GM21717 (cell line): ENCODE measurements around the gene KCNJ18.
"Not testable (repeated sequence)": the region's sequence is repeated elsewhere in the genome, so short reads cannot be mapped to it uniquely, and the experiment has no call there.

ENCODE experiments used
- ATAC-seq: cut with Tn5 transposase; IDR thresholded peaks from one replicate; pipeline ENCODE4 v1.9.1; 2021; ENCODE audit warnings: mild to moderate bottlenecking, moderate library complexity; ENCODE audit not compliant: unreplicated experiment

The KCNJ18 gene

DNA sequence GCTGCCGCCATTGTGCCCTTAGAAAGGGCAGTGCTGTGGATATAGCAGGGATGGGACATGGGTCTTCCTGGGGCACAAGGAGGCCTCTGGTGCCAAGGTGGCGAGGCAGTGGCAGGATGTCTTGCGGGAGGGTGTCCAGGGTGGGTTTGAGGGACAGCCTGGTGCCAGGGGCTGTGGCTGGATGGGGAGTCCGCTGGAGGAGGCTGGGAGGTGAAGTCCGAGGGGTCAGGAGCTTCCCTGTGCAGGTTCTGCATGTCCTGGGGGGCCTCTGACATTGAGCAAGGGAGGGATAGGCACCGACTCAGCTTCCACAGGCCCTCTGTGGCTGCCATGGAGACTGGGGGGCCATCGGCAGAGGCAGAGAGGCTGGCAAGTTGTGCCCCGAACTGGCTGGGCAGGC lies 9.7 kb downstream of the KCNJ18 start:
- not testable (repeated sequence) for ATAC-seq

DNA sequence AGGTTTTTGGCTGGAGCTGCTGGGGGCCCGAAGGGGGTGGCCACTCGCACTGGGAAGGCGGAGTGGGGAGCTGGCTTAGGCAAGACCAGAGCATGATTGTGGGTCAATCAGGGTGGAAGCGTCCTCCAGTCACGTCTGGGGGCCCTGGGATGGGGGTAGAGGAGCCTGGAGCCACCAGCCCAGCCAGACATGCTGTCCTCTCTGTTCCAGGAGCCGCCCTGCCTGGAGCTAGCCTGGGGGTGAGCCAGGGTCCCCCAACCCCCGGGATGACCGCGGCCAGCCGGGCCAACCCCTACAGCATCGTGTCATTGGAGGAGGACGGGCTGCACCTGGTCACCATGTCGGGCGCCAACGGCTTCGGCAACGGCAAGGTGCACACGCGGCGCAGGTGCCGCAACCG lies 10.2 kb downstream of the KCNJ18 start:
- not testable (repeated sequence) for ATAC-seq

DNA sequence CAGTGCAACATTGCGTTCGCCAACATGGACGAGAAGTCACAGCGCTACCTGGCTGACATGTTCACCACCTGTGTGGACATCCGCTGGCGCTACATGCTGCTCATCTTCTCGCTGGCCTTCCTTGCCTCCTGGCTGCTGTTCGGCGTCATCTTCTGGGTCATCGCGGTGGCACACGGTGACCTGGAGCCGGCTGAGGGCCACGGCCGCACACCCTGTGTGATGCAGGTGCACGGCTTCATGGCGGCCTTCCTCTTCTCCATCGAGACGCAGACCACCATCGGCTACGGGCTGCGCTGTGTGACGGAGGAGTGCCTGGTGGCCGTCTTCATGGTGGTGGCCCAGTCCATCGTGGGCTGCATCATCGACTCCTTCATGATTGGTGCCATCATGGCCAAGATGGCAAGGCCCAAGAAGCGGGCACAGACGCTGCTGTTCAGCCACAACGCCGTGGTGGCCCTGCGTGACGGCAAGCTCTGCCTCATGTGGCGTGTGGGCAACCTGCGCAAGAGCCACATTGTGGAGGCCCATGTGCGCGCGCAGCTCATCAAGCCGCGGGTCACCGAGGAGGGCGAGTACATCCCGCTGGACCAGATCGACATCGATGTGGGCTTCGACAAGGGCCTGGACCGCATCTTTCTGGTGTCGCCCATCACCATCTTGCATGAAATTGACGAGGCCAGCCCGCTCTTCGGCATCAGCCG lies 10.8 kb downstream of the KCNJ18 start:
- not testable (repeated sequence) for ATAC-seq

DNA sequence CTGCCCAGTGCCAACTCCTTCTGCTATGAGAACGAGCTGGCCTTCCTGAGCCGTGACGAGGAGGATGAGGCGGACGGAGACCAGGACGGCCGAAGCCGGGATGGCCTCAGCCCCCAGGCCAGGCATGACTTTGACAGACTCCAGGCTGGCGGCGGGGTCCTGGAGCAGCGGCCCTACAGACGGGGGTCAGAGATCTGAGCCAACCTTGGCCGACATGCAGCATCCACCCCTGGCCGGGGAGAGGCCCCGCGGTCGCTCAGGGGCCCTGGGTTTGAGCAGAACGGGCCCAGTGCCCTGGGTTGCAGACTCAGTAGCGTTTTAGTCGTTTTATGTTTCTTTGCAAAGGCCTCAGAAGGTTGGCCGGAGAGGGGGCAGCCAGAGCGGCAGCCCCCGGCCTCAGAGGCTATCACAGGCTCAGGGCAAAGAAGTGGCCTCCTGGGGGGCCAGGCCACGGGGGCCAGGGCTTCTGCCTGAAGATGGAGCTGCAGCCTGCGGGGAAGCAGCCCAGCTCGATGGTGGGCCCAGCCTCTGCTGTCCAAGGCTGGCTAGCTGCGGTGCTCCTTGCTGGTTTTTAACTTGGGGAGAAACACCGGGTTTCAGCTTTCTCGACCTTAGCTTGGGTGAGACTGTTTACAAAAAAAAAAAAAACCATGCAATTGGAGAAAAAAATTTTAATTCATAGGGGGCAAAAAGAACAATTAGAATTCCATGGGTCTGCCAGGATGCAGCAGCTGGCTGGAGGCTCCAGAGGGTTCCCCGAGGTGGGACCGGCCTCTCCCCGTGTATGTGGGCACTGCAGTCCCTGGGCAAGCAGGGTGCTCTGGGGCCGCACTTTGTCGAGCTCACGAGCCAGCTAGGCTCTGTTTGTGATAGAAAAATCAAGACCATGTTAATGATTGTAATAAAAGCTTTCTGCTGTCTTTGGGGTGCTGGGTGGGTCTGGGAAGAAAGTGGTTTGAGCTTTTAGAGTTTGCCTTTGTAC lies 11.9 kb downstream of the KCNJ18 start:
- not testable (repeated sequence) for ATAC-seq

DNA sequence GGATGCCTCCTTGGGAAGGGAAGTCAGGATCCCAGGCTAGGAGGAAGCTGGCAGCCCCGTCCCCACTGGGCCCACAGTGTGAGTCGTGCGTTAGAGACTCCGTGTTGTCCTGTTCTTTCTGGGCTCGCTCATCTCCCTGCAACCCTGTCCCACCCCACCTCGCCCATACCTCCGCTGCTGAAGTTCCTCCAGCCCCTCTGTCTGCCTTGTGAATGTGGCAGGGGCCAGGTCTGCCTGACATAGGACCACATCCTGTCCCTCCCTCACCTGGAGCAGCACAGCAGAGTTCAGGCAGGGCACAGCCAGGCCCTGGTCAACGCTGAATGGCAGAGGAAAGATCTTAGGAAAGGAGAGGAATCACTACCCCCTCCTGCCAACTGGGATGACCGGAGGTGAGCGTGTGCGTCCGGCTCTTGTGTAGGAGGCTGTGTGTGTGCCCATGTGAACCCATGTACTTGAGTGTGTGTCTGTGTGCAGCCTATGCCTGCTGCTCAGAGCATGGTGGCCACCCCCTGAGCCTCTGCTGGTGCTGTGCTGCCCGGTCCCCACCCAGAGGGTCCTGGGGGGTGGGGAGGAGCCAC lies 12.8 kb downstream of the KCNJ18 start:
- ATAC-seq: no peak

DNA sequence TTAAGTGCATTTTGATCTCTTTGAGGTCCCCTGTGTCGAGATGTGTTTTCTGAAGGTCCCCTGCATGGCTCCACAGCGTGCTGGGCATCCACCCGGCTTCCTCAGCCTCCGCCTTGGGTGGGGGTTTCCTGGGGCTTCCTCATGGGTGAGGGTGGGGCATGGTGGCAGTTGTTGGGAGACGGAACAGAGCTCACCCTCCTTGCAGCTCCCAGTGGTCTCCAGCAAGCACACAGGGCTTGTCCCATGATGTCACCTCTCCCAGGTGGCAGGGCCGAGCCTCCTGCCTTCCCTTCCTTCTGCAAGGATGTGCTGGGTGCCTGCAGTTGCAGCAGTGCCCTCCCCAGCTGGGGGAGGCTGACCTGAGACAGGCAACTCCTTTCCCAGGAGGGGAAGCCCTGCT lies 13.4 kb downstream of the KCNJ18 start:
- ATAC-seq: not testable (repeated sequence)

DNA sequence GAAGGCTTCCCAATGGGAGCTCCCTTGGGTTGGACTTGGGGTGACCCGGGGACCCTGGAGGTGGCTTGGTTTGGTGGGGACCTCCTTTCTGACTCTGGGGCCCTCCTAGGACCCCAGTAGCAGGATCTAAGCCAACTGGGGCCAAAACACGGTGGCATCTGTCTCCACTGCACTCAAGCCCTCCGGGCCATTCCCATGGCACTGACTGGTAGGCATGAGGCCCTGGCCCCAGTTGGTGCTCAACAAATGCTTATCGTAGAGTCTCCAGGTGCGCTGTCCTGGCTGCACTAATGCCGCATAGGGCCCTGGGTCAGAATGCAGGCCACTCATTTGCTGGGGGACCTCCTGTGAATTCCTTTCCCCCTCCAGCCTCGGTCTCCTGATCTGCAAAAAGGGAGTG lies 14.2 kb downstream of the KCNJ18 start:
- not testable (repeated sequence) for ATAC-seq

DNA sequence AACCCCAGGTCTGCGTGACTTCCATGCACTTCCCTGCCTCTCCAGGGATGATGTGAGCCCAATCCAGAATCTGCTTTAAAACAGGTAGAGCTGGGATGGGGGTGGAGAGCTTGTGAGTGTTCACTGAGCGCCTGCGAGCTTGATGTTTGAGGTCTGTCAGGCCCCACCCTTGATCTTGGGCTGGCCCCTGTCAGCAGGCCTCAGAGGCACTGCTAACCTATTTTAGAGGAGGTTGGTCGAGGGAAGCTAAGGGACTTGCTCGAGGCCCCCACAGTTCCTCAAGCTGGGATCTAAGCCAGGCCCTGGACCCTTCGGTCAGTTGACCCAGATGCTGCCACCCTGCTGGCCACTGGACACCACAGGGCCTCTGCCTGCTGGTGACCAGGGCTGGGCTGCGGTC lies 14.8 kb downstream of the KCNJ18 start:
- ATAC-seq: not testable (repeated sequence)

DNA sequence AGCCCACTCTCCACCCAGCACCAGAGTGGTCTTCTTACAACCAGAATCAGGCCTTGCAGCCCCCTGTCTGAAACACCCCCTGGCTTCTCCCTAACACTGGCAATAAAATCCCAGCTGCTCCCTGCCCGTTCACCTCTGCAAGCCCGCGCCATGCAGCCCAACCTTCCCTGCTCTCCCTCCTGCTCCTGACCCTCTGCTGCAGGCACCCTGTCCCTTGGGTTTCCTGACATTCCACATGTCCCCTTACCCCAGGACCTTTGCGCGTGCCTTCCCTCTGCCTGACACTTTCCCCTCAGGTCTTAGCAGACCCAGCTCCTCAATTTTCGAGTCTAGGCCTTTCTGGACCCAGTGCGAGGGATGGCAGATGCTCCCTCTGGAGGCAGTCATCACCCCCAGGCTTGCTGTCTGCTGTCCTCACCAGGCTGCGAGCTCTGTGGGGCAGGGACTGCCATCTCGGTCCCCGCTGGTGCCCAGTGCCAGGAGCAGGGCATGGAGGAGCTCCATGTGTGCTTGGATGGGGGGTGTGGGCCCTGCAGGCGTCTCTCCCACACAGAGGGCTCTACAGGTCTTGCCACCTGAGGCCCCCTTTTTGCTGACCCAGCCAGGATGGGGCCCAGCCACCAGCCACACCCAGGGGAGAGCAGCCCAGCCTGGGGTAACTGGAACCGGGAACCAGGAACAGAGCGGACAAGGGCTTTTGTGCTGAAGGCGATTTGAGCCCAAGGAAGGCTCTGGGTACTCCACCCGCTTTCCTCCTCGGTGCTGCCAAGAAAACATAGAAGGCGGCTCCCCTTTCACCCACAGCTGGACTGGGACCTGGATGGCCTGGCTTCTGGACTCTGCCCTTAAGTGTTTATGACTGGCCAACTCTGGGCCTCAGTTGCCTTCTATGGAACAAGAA lies 15.6 kb downstream of the KCNJ18 start:
- ATAC-seq: not testable (repeated sequence)

DNA sequence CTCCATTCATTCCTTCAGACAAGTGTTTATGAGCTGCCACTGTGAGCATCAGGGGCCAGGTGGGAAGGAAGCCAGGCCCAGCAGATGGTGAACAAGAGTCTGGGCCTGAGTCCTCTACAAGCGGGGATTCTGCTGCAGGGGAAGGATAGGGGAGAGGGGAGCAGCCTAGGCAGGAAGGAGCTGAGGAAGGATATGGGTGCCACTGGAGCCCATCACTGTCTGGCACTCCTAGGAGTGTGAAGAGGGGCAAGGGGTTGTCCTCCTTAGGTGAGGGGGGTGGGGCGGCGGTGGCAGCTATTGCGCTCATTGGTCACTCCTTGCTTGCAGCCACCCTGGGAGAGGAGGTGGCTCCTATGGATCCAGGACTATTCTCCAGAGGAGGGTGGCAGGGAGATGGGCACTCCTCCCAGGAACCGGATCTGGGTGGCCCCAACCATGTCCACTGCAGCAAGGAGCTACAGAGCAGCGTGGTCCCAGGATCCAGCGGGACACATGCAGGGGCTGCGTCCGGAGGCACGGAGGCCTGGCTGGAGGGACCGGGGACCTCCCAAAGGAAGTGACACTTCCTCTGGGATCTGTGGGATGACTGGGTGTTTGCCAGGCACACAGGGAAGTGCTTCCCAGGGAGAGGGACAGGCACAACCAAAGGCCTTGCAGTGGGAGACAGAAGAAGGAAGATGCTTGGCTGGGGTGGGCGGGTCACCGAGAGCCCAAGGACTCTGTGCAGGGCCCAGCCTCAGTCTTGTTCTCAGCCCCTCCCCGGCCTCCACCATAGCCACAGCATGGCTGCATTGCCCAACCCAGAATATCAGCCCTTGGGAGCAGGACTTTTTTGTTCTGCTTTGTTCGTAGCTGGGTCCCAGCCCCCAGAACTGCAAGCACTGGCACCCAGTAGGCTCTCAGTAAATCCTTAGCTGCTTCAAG lies 16.6 kb downstream of the KCNJ18 start:
- not testable (repeated sequence) for ATAC-seq

DNA sequence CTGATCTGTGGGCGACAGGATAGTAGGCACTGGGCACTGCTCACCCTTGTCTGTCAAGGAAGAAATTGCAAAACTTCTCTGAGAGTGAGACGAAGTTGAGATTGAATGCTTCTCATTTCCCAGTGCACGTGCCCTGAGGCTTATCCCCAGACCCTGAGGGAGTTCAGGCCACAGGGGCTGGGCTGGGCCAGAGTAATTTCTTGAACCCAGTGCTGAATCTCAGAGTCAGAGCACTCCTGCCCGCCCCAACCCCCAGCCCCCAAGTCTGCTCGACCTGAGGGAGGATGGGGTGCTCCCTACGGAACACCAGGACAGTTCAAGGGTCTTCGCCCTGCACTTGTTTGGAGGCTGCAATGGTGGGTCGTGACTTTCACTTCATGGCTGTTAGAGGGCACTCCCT lies 17.7 kb downstream of the KCNJ18 start:
- not testable (repeated sequence) for ATAC-seq

DNA sequence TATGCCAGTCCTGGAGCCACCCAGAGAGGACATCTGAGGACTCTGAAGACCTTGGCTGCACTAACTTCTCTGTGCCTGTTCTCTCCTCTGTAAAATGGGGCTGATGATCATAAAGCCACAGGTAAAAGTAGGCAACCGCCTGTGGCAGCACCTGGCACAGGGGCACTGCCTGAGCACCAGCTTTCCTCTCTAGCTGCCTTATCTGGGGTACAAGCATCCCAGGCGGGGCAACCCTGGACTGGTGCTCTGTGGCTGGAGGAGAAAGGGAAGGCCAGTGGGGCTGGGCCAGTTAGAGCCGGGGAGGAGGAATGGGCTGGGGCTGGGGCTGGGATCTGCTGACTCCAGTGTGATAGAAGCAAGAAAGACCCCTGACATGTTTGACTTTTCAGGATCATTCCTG lies 18.2 kb downstream of the KCNJ18 start:
- not testable (repeated sequence) for ATAC-seq

DNA sequence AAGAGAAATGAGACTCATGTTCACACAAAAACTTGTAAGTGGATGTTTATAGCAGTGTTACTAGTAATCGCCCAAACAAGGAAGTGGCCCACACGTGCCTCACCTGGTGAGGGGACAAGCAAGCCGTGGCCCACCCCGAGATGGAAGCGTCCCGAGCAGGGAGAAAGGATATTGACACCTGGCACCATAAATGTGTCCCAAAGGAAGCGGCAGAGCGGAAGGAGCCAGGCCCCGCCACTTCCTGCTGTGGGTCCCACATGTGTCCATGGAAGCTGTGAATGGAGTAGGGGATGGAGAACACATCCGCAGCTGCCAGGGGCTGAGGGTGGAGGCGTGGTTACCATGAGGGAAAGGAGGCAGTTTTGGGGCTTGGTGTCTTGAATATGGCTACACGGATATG lies 18.9 kb downstream of the KCNJ18 start:
- ATAC-seq: no peak

DNA sequence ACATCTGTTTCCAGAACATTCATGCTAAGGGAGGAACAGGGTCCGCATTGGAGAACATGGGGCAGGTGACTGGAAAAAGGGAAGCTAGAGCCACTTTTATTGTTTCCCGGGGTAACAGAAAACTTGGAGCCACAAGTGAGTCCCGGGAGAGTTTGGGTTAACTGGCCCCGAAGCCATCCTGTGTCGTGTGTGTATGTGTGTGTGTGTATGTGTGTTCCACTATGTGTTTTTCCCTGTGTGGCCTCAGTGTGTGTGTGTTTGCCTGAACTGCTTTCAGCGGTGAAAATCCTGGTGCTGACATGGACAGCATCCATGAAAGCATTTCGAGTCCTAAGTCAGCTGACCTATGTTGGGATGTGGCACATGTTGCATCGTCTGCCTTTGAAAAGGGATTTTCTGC lies 20.7 kb downstream of the KCNJ18 start:
- ATAC-seq: not testable (repeated sequence)

DNA sequence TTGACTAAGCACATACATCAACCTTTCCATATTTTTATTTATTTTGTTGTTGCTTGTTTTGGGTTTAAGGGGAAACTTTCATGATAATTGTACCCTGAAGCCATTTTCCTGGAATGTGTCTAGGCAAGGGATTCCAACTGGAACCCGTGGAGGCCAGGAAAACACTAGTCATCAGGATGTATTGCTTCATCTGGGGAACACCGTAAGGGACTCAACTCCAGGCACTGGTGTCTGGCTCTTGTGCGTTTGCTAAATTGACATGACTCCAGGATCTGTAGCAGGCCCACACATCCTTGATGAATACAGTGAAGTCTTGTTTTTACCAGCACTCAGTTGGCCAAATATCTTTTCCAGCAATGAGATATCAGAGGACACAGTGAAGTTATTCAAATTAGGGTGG lies 21.3 kb downstream of the KCNJ18 start:
- ATAC-seq: not testable (repeated sequence)

DNA sequence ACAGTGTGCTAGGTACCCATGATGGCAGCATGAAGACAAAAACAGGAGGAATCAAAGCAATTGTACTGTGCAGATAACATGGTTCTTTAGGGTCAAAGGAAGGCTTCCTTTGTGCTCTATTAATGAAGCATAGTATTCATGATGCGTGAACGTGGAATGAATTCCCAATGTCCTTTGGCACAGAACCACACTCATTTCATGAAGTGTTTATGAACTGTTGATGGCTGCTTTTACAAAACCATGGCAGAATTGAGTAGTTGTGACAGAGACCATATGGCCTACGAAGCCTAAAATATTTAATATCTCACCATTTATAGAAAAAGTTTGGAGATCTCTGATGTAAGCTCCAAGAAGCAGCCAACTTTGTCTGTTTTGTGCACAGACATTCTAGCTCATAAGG lies 22.4 kb downstream of the KCNJ18 start:
- ATAC-seq: not testable (repeated sequence)

DNA sequence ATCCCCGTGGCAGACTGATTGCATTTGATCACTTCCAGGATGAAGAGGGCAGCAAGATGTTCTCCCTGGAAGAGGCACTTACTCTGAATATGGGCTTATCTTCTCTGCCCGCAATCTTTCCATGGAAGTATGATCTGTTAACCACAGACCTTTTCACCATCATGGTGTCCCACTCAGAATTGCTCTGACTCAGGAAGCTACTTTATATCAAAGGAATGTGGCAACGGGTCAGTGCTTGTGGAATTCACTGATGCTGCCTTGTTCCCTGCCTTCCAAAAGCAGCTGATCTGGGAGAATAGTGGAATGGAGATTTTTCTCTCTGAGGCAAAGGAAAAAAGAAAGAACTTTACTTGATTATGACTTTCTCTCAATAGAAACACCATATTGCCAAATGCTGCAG lies 23.6 kb downstream of the KCNJ18 start:
- ATAC-seq: not testable (repeated sequence)

DNA sequence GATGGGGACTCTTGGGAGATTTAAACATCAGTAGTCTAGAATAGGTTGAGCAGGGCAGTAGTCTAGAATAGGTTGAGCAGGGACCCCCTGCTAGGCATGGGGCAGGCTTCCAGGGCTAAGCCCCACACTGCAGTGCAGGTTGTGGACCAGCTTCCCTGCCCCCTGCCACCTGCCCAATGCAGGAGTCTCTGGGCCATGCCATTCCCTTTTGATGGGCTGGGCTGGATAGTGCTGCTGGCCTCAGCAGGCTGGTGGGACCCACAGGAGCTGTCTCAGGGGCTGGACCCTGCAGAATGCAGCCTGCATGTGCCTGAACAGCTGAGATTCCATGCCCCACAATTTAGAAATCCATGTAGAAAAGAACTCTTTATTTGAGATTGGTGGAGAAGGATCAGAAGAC lies 26.6 kb downstream of the KCNJ18 start:
- ATAC-seq: not testable (repeated sequence)

DNA sequence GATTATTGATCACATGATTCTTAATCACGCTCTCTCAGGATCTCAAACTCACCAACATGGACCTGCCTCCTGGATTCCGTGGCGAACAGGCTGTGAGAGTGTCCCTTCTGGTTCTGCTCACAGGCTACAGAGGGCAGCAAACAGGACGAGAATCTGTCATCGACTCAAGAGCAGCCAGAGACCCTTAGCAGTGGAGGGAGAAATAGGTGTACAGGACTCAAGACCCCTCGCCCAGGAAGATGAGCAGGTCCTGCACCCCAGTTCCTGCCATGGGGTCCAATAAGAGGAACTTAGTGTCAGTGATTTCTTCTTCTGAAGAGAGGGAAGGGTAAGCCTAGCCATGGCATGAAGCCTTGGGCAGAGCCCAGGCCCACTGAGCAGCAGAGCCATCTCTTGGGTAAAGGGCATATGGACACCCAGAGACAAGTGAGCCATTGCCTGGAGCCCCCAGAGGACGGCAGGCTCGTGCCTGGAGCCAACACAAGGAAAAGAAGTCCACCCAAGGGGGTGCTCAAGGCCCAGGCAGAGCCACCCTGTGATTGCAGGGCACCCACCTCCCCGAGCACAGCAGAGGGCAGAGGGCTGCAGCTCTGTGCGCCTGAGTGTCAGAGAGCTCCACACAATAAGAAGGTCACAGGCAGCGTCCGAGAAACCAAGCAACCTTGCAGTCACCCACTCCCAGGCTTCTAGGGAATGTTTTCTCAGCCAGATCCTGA lies 27.3 kb downstream of the KCNJ18 start:
- ATAC-seq: not testable (repeated sequence)
